Measurements from ENCODE around the gene SV2C. TPM values are rescaled to one million over a fixed set of nuclear protein-coding genes. Genes with fewer than 3 reads are reported as not detected.

Gene SV2C
- total RNA-seq, 1 experiment from 2014 or later = not detected

DNA sequence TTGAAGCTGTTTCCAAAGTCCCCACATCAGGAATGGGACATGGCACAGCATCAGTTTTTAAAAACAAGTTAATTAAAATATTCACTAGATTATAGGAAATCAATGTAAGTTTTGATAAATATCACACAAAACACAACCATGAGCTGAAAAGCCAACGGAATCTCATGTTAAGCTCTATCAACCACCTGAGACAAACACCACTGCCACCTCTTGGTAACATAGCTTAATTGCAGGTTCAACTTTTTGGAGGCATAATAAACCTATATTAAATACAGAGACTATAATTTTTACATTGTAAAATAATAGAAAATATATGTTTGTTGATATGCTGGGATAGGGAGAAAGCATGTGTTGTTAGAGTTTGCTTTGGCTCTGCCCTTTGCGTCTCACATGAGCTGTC lies 126.1 kb downstream of the SV2C start:
- DNase-seq (ENCODE audit: low read depth, low spot score) (no peak), ATAC-seq (no peak)
- no peak overlapping the region for H3K9ac ChIP-seq (ENCODE audit: low read length)
- peaks cover 11% of the 10 kb centered on the region for H3K27me3 ChIP-seq (ENCODE audit: insufficient read depth, low read length)
- H3K9me3 ChIP-seq (ENCODE audit: control insufficient read depth in 1 of 2, insufficient read depth in 1 of 2, low read depth in 1 of 2, low read length in 2 of 2) = no peaks in the 10 kb centered on the region
- no peak overlapping the region for H3K27ac ChIP-seq (ENCODE audit: low read depth, low read length)
- H3K4me1 ChIP-seq (ENCODE audit: control insufficient read depth in 1 of 2, insufficient read depth in 2 of 2, low read length in 2 of 2) = no peaks in the 10 kb centered on the region
- intact Hi-C loops (cut with micrococcal nuclease) = no loop called here
- POLR2A ChIA-PET = no interaction called here
- no peaks in the 10 kb centered on the region for H3K79me2 ChIP-seq (ENCODE audit: insufficient read depth, low read length)
- no TSS peak for BruUV-seq (replicated peaks)
- H3K4me2 ChIP-seq (ENCODE audit: low read length) = no peak overlapping the region
- no peaks in the 10 kb centered on the region for H4K20me1 ChIP-seq (ENCODE audit: insufficient read depth)
- H2AFZ ChIP-seq (ENCODE audit: low read depth, low read length, poor library complexity, severe bottlenecking) = no peak overlapping the region
- no peaks in the 10 kb centered on the region for H3K9me2 ChIP-seq (ENCODE audit: insufficient read depth)
- RAD21 ChIA-PET (ENCODE audit: low non-redundant PET in 1 of 2, low total read pairs in 2 of 2, uncharacterized antibody in 2 of 2, unreplicated experiment in 2 of 2) = no interaction called here
- no peak for TF ChIP-seq ZFX (IDR thresholded peaks at IDR 0.05)
- TF ChIP-seq, protein P1, sequence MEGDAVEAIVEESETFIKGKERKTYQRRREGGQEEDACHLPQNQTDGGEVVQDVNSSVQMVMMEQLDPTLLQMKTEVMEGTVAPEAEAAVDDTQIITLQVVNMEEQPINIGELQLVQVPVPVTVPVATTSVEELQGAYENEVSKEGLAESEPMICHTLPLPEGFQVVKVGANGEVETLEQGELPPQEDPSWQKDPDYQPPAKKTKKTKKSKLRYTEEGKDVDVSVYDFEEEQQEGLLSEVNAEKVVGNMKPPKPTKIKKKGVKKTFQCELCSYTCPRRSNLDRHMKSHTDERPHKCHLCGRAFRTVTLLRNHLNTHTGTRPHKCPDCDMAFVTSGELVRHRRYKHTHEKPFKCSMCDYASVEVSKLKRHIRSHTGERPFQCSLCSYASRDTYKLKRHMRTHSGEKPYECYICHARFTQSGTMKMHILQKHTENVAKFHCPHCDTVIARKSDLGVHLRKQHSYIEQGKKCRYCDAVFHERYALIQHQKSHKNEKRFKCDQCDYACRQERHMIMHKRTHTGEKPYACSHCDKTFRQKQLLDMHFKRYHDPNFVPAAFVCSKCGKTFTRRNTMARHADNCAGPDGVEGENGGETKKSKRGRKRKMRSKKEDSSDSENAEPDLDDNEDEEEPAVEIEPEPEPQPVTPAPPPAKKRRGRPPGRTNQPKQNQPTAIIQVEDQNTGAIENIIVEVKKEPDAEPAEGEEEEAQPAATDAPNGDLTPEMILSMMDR (IDR thresholded peaks at IDR 0.05 in 2 of 3, conservative IDR thresholded peaks at IDR 0.05 in 1 of 3; ENCODE audit: borderline replicate concordance in 1 of 3, insufficient read depth in 1 of 3, low read depth in 2 of 3, low read length in 2 of 3) = peak in 2 of 3 experiments; percentile 33 to 42; a peak in 3 of 6 replicates
- CTCF ChIA-PET = interaction anchor here (1.0 kb wide), 1 partner anchor 34 kb away, joined by 3 read pairs; no protein-coding TSS in a partner anchor
- H3K4me3 ChIP-seq (replicated peaks in 1 of 2; ENCODE audit: low read depth in 1 of 2, low read length in 2 of 2) = no peak overlapping the region
- H3K36me3 ChIP-seq (ENCODE audit: control insufficient read depth in 1 of 2, insufficient read depth in 2 of 2, low read length in 2 of 2) = no peaks in the 10 kb centered on the region

DNA sequence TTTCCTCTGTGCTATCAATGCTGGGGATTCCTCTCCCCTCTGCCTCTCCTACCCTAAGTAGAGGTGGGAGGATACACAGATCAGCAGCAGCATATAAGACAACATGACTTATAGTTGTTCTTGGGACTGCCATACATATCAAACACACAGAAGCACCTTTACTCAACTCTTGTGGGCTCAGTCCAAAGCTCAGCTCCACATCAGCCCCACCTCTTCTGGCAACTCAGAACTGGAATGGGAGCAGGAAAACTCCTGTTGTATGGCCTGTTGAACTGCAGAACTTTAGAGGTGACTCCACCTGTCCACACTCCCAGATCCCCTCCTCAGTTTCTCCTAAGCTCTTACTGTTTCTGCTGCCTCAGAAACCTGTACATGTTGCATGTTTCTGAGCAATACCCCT lies 127.8 kb downstream of the SV2C start:
- no TSS peak for BruUV-seq (replicated peaks)
- H2AFZ ChIP-seq (ENCODE audit: low read depth, low read length, poor library complexity, severe bottlenecking) = no peak overlapping the region
- no peaks in the 10 kb centered on the region for H3K4me1 ChIP-seq (ENCODE audit: control insufficient read depth in 1 of 2, insufficient read depth in 2 of 2, low read length in 2 of 2)
- DNase-seq (ENCODE audit: low read depth, low spot score) (no peak), ATAC-seq (no peak)
- TF ChIP-seq ELF1 (IDR thresholded peaks at IDR 0.05; ENCODE audit: borderline replicate concordance, low read depth) = no peak
- TF ChIP-seq JUND (IDR thresholded peaks at IDR 0.05) = no peak
- TF ChIP-seq TCF7L2 (IDR thresholded peaks at IDR 0.05; ENCODE audit: borderline replicate concordance, extremely low read depth, insufficient read depth, insufficient read length) = no peak
- TF ChIP-seq CBX3 (IDR thresholded peaks at IDR 0.05; ENCODE audit: low read depth) = no peak
- TF ChIP-seq SP1 (IDR thresholded peaks at IDR 0.05; ENCODE audit: low read depth) = no peak
- TF ChIP-seq RAD21 (IDR thresholded peaks at IDR 0.05; ENCODE audit: low read depth) = no peak
- no peak for TF ChIP-seq POLR2A (IDR thresholded peaks at IDR 0.05; ENCODE audit: borderline replicate concordance, extremely low read depth, insufficient read depth, insufficient read length)
- TF ChIP-seq, protein P2, sequence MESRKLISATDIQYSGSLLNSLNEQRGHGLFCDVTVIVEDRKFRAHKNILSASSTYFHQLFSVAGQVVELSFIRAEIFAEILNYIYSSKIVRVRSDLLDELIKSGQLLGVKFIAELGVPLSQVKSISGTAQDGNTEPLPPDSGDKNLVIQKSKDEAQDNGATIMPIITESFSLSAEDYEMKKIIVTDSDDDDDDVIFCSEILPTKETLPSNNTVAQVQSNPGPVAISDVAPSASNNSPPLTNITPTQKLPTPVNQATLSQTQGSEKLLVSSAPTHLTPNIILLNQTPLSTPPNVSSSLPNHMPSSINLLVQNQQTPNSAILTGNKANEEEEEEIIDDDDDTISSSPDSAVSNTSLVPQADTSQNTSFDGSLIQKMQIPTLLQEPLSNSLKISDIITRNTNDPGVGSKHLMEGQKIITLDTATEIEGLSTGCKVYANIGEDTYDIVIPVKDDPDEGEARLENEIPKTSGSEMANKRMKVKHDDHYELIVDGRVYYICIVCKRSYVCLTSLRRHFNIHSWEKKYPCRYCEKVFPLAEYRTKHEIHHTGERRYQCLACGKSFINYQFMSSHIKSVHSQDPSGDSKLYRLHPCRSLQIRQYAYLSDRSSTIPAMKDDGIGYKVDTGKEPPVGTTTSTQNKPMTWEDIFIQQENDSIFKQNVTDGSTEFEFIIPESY (IDR thresholded peaks at IDR 0.05; ENCODE audit: extremely low read depth, insufficient replicate concordance, low read length) = no peak
- TF ChIP-seq SRF (IDR thresholded peaks at IDR 0.05; ENCODE audit: low read depth) = no peak
- no peak for TF ChIP-seq YY1 (IDR thresholded peaks at IDR 0.05; ENCODE audit: extremely low read depth, insufficient replicate concordance, low read depth, low read length)
- TF ChIP-seq EZH2phosphoT487 (IDR thresholded peaks at IDR 0.05; ENCODE audit: borderline replicate concordance) = no peak
- TF ChIP-seq CEBPB (IDR thresholded peaks at IDR 0.05; ENCODE audit: low read depth) = no peak
- TF ChIP-seq, protein P1 (IDR thresholded peaks at IDR 0.05 in 2 of 3, conservative IDR thresholded peaks at IDR 0.05 in 1 of 3; ENCODE audit: borderline replicate concordance in 1 of 3, insufficient read depth in 1 of 3, low read depth in 2 of 3, low read length in 2 of 3) = no peak
- no peaks in the 10 kb centered on the region for H3K79me2 ChIP-seq (ENCODE audit: insufficient read depth, low read length)
- ChIA-PET POLR2A (no interaction called here), RAD21 (ENCODE audit: low non-redundant PET in 1 of 2, low total read pairs in 2 of 2, uncharacterized antibody in 2 of 2, unreplicated experiment in 2 of 2) (no interaction called here), CTCF (no interaction called here)
- intact Hi-C loops (cut with micrococcal nuclease) = no loop called here
- H3K36me3 ChIP-seq (ENCODE audit: control insufficient read depth in 1 of 2, insufficient read depth in 2 of 2, low read length in 2 of 2) = no peaks in the 10 kb centered on the region
- no peaks in the 10 kb centered on the region for H4K20me1 ChIP-seq (ENCODE audit: insufficient read depth)
- no peaks in the 10 kb centered on the region for H3K9me3 ChIP-seq (ENCODE audit: control insufficient read depth in 1 of 2, insufficient read depth in 1 of 2, low read depth in 1 of 2, low read length in 2 of 2)
- no peaks in the 10 kb centered on the region for H3K9me2 ChIP-seq (ENCODE audit: insufficient read depth)
- peaks cover 6% of the 10 kb centered on the region; the same call in 1 of the 2 replicates for H3K27me3 ChIP-seq (ENCODE audit: insufficient read depth, low read length)
- H3K4me3 ChIP-seq (replicated peaks in 1 of 2; ENCODE audit: low read depth in 1 of 2, low read length in 2 of 2) = no peak overlapping the region
- no peak overlapping the region for H3K4me2 ChIP-seq (ENCODE audit: low read length)
- no peak overlapping the region for H3K9ac ChIP-seq (ENCODE audit: low read length)
- no peak overlapping the region for H3K27ac ChIP-seq (ENCODE audit: low read depth, low read length)

Measured in HCT116 (cell line).